HCT116 (cell line): ENCODE results near the gene MS4A4E. TPM values are rescaled to one million over a fixed set of nuclear protein-coding genes. Genes with fewer than 3 reads are reported as not detected.

ENCODE experiments used
- ATAC-seq: fragments of 200-7000 bp; cut with Tn5 transposase; 2 replicates; pipeline ENCODE4 v1.9.1; 2020; ENCODE audit warnings: mild to moderate bottlenecking, moderate library complexity
- BruUV-seq: library from RNA; stranded (reverse); fragments of 400-500 nt; replicated peaks from 2 replicates; lab custom pipeline; 2021; lab: Mats Ljungman, UMichigan
- CTCF ChIA-PET: fragments of 300-600 bp; sonication (Branson Sonifier 250); formaldehyde crosslinking; loops from one replicate; lab custom pipeline; 2021; ENCODE audit warnings: antibody characterized with exemption; lab: Charles Lee
- POLR2A ChIA-PET: fragments of 300-600, 350-600 bp; sonication (Branson Sonifier 250); formaldehyde crosslinking; loops from one replicate; lab custom pipeline; 2021; ENCODE audit warnings: antibody characterized with exemption; lab: Charles Lee
- RAD21 ChIA-PET, 2 experiments: fragments of 300-600 bp; sonication (Branson Sonifier 250); formaldehyde crosslinking; loops; one replicate each; lab custom pipeline; 2023; ENCODE audit warnings: low total read pairs in 2 of 2; ENCODE audit not compliant: uncharacterized antibody in 2 of 2, unreplicated experiment in 2 of 2, low non-redundant PET in 1 of 2; lab: Charles Lee
- DNase-seq: peaks from one replicate; pipeline ENCODE4 v3.0.0-alpha.2; 2010; ENCODE audit warnings: low read depth, low spot score
- H2AFZ ChIP-seq: fragments of 200-600 bp; shearing (Covaris generic), sonication (generic); 2 replicates; pipeline ENCODE4 v1.6.1; 2017; ENCODE audit warnings: low read depth, mixed run types, mixed read lengths, antibody characterized with exemption, low read length; ENCODE audit not compliant: poor library complexity, severe bottlenecking
- H3K27ac ChIP-seq: 2 replicates; pipeline ENCODE4 v1.5.1; 2012; ENCODE audit warnings: low read depth, low read length
- H3K27me3 ChIP-seq: fragments of 200-600 bp; sonication (generic); 2 replicates; pipeline ENCODE4 v1.6.1; 2016; ENCODE audit warnings: mixed run types, low read length, mixed read lengths; ENCODE audit not compliant: insufficient read depth
- H3K36me3 ChIP-seq, 2 experiments: fragments of 200-500 bp in 1 of 2; fragments of 200-600 bp in 1 of 2; sonication (Bioruptor generic) in 1 of 2; sonication (generic) in 1 of 2; 2 replicates each; pipeline versions ENCODE4 v1.5.1 to v1.6.1; 2014 to 2016; ENCODE audit warnings: low read length in 2 of 2, inconsistent platforms in 1 of 2, mixed read lengths in 1 of 2, mixed run types in 1 of 2; ENCODE audit not compliant: insufficient read depth in 2 of 2, control insufficient read depth in 1 of 2
- H3K4me1 ChIP-seq, 2 experiments: fragments of 200-600 bp in 1 of 2; sonication (generic) in 1 of 2; 2 replicates each; pipeline versions ENCODE4 v1.5.1 to v1.6.1; 2012 to 2017; ENCODE audit warnings: low read length in 2 of 2, inconsistent platforms in 1 of 2, mild to moderate bottlenecking in 1 of 2, mixed read lengths in 1 of 2, mixed run types in 1 of 2, moderate library complexity in 1 of 2; ENCODE audit not compliant: insufficient read depth in 2 of 2, control insufficient read depth in 1 of 2
- H3K4me2 ChIP-seq: fragments of 200-600 bp; sonication (generic); 2 replicates; pipeline ENCODE4 v1.6.1; 2017; ENCODE audit warnings: mixed run types, low read length, mixed read lengths
- H3K4me3 ChIP-seq, 2 experiments: fragments of 200-600 bp in 1 of 2; sonication (generic) in 1 of 2; replicated peaks in 1 of 2; 2 replicates each; pipeline ENCODE4 v1.5.1; 2011 to 2016; ENCODE audit warnings: low read length in 2 of 2, control low read depth in 1 of 2, low read depth in 1 of 2, mild to moderate bottlenecking in 1 of 2, mixed read lengths in 1 of 2, mixed run types in 1 of 2
- H3K79me2 ChIP-seq: fragments of 200-600 bp; sonication (generic); 2 replicates; pipeline ENCODE4 v1.6.1; 2017; ENCODE audit warnings: mild to moderate bottlenecking, mixed run types, low read length, moderate library complexity, mixed read lengths; ENCODE audit not compliant: insufficient read depth
- H3K9ac ChIP-seq: fragments of 200-600 bp; sonication (generic); 2 replicates; pipeline ENCODE4 v1.6.1; 2016; ENCODE audit warnings: low read length, mixed read lengths
- H3K9me2 ChIP-seq: fragments of 200-600 bp; sonication (generic), shearing (Covaris generic); 2 replicates; pipeline ENCODE4 v1.6.1; 2017; ENCODE audit warnings: mixed run types, mild to moderate bottlenecking, moderate library complexity; ENCODE audit not compliant: insufficient read depth
- H3K9me3 ChIP-seq, 2 experiments: fragments of 200-500 bp in 1 of 2; fragments of 200-600 bp in 1 of 2; sonication (Bioruptor generic) in 1 of 2; sonication (generic) in 1 of 2; 2 replicates each; pipeline ENCODE4 v1.6.1; 2014 to 2017; ENCODE audit warnings: low read length in 2 of 2, mixed read lengths in 2 of 2, inconsistent platforms in 1 of 2, low read depth in 1 of 2, mild to moderate bottlenecking in 1 of 2, mixed run types in 1 of 2, moderate library complexity in 1 of 2; ENCODE audit not compliant: control insufficient read depth in 1 of 2, insufficient read depth in 1 of 2
- H4K20me1 ChIP-seq: fragments of 200-600 bp; sonication (generic), shearing (Covaris generic); 2 replicates; pipeline ENCODE4 v1.6.1; 2017; ENCODE audit warnings: mixed run types, mild to moderate bottlenecking, moderate library complexity; ENCODE audit not compliant: insufficient read depth
- CBX3 ChIP-seq: IDR thresholded peaks from 2 replicates; pipeline ENCODE4 v1.6.1; 2012; ENCODE audit warnings: low read depth
- CEBPB ChIP-seq: IDR thresholded peaks from 2 replicates; pipeline ENCODE4 v1.6.1; 2012; ENCODE audit warnings: low read depth
- EGR1 ChIP-seq: IDR thresholded peaks from 2 replicates; pipeline ENCODE4 v1.6.1; 2012; ENCODE audit warnings: low read depth
- EZH2 ChIP-seq: fragments of 200-600 bp; sonication (generic); IDR thresholded peaks from 2 replicates; pipeline ENCODE4 v1.6.1; 2017; ENCODE audit warnings: antibody characterized with exemption, mixed run types
- EZH2phosphoT487 ChIP-seq: fragments of 200-600 bp; IDR thresholded peaks from 2 replicates; pipeline ENCODE4 v1.6.1; 2018; ENCODE audit warnings: antibody characterized with exemption, borderline replicate concordance
- FOSL1 ChIP-seq: IDR thresholded peaks from 2 replicates; pipeline ENCODE4 v1.6.1; 2012; ENCODE audit warnings: low read depth
- POLR2A ChIP-seq: IDR thresholded peaks from 2 replicates; pipeline ENCODE4 v1.7.0; 2011; ENCODE audit warnings: borderline replicate concordance; ENCODE audit not compliant: insufficient read depth, insufficient read length; ENCODE audit errors: extremely low read depth
- POLR2AphosphoS5 ChIP-seq: IDR thresholded peaks from 2 replicates; pipeline ENCODE4 v1.6.1; 2011; ENCODE audit warnings: mild to moderate bottlenecking, low read depth, low read length, moderate library complexity
- RAD21 ChIP-seq: IDR thresholded peaks from 2 replicates; pipeline ENCODE4 v1.6.1; 2012; ENCODE audit warnings: low read depth, mild to moderate bottlenecking
- SRF ChIP-seq: IDR thresholded peaks from 2 replicates; pipeline ENCODE4 v1.6.1; 2012; ENCODE audit warnings: low read depth
- TCF7L2 ChIP-seq: IDR thresholded peaks from 2 replicates; pipeline ENCODE4 v1.7.0; 2011; ENCODE audit warnings: borderline replicate concordance, inconsistent platforms; ENCODE audit not compliant: insufficient read depth, insufficient read length; ENCODE audit errors: extremely low read depth
- intact Hi-C: fragments of 100-400 bp; cut with micrococcal nuclease; formaldehyde crosslinking; loops from 2 replicates; pipeline ENCODE4 v1.10.0; 2022
- total RNA-seq: library from RNA; stranded (reverse); gene quantifications from one replicate; pipeline ENCODE4 v1.2.1, GENCODE V29; 2021; ENCODE audit not compliant: unreplicated experiment
- TF ChIP-seq, protein P1 (sequence below): IDR thresholded peaks from 2 replicates; pipeline ENCODE4 v1.6.1; 2012; ENCODE audit warnings: low read depth

The MS4A4E gene
- total RNA-seq, 1 experiment from 2014 or later, result not detected

DNA sequence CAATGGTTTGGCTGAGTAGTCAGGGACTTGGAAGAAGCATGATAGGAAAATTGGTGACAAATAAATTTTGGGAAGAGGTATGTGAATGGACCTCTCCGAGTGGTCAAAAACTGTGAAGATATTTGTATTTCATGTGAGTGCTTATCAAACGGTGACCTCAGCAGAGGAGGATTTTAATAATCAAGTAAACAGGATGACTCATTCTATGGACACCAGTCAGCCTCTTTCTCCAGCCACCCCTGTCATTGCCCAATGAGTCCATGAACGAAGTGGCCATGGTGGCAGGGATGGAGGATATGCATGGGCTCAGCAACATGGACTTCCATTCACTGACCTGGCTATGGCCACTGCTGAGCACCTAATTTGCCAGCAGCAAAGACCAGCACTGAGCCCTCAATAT is 21.2 kb downstream of the MS4A4E start:
- no peaks in the 10 kb centered on the region for H3K36me3 ChIP-seq

DNA sequence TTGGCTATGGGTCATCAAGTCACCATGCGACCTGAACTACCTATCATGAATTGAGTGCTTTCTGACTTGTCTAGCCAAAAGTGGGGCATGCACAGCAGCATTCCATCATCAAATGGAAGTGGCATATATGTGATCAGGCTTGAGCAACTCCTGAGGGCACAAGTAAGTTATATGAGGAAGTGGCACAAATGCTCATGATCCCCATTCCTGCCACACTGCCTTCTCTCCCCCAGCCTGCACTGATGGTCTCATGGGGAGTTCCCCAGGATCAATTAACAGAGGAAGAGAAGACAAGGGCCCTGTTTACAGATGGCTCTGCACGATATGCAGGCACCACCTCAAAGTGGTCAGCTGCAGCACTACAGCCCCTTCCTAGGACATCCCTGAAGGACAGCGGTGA is 21.8 kb downstream of the MS4A4E start:
- H3K27me3 ChIP-seq, result no peaks in the 10 kb centered on the region
- H3K4me3 ChIP-seq, result no peak overlapping the region
- H3K9me3 ChIP-seq, result no peaks in the 10 kb centered on the region
- H3K4me1 ChIP-seq, result no peaks in the 10 kb centered on the region
- H3K9me2 ChIP-seq, result no peaks in the 10 kb centered on the region; the same call in 1 of the 2 replicates
- ChIA-PET RAD21 (no interaction called here), POLR2A (no interaction called here), CTCF (no interaction called here)
- no peak overlapping the region for H2AFZ ChIP-seq
- no TSS peak for BruUV-seq
- ATAC-seq (no peak), DNase-seq (no peak)
- intact Hi-C loops, result no loop called here
- no peak overlapping the region for H3K9ac ChIP-seq
- no peak overlapping the region for H3K27ac ChIP-seq
- no peaks in the 10 kb centered on the region for H3K79me2 ChIP-seq
- TF ChIP-seq POLR2AphosphoS5 (no peak), TCF7L2 (no peak), SRF (no peak), FOSL1 (no peak), EZH2phosphoT487 (no peak), EGR1 (no peak), POLR2A (no peak)
- TF ChIP-seq, protein P1, sequence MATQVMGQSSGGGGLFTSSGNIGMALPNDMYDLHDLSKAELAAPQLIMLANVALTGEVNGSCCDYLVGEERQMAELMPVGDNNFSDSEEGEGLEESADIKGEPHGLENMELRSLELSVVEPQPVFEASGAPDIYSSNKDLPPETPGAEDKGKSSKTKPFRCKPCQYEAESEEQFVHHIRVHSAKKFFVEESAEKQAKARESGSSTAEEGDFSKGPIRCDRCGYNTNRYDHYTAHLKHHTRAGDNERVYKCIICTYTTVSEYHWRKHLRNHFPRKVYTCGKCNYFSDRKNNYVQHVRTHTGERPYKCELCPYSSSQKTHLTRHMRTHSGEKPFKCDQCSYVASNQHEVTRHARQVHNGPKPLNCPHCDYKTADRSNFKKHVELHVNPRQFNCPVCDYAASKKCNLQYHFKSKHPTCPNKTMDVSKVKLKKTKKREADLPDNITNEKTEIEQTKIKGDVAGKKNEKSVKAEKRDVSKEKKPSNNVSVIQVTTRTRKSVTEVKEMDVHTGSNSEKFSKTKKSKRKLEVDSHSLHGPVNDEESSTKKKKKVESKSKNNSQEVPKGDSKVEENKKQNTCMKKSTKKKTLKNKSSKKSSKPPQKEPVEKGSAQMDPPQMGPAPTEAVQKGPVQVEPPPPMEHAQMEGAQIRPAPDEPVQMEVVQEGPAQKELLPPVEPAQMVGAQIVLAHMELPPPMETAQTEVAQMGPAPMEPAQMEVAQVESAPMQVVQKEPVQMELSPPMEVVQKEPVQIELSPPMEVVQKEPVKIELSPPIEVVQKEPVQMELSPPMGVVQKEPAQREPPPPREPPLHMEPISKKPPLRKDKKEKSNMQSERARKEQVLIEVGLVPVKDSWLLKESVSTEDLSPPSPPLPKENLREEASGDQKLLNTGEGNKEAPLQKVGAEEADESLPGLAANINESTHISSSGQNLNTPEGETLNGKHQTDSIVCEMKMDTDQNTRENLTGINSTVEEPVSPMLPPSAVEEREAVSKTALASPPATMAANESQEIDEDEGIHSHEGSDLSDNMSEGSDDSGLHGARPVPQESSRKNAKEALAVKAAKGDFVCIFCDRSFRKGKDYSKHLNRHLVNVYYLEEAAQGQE, result no peak
- TF ChIP-seq, all 23 proteins: peak for 0
- H3K36me3 ChIP-seq, result no peaks in the 10 kb centered on the region
- H3K4me2 ChIP-seq, result no peak overlapping the region
- no peaks in the 10 kb centered on the region for H4K20me1 ChIP-seq

More for the DNA sequence above, 21.2 kb downstream of the MS4A4E start:
- DNase-seq, result no peak
- H3K27ac ChIP-seq, result no peak overlapping the region
- H4K20me1 ChIP-seq, result no peaks in the 10 kb centered on the region
- intact Hi-C loops, result no loop called here
- H3K79me2 ChIP-seq, result no peaks in the 10 kb centered on the region
- no peaks in the 10 kb centered on the region for H3K9me2 ChIP-seq
- no peak for ATAC-seq
- H3K4me3 ChIP-seq, result no peak overlapping the region
- H3K9ac ChIP-seq, result no peak overlapping the region
- ChIA-PET RAD21 (no interaction called here), CTCF (no interaction called here), POLR2A (no interaction called here)
- no peak for TF ChIP-seq TCF7L2
- TF ChIP-seq CBX3, result no peak
- TF ChIP-seq EZH2, result no peak
- no peak for TF ChIP-seq CEBPB
- no peak for TF ChIP-seq FOSL1
- no peak for TF ChIP-seq RAD21
- BruUV-seq, result no TSS peak
- H3K27me3 ChIP-seq, result no peaks in the 10 kb centered on the region
- no peak overlapping the region for H2AFZ ChIP-seq
- H3K4me1 ChIP-seq, result no peaks in the 10 kb centered on the region
- H3K9me3 ChIP-seq, result no peaks in the 10 kb centered on the region
- no peak overlapping the region for H3K4me2 ChIP-seq
